NCI-H69 (cell line): ENCODE measurements around the gene HCFC1.

Source experiments
- DNase-seq: peaks from one replicate; lab custom pipeline; 2025; lab: John Stamatoyannopoulos, UW

The HCFC1 gene

GRCh38 chrX:153974003-153974725 lies 2.5 kb upstream of the HCFC1 start:
- peak; percentile 50 for DNase-seq

DNA sequence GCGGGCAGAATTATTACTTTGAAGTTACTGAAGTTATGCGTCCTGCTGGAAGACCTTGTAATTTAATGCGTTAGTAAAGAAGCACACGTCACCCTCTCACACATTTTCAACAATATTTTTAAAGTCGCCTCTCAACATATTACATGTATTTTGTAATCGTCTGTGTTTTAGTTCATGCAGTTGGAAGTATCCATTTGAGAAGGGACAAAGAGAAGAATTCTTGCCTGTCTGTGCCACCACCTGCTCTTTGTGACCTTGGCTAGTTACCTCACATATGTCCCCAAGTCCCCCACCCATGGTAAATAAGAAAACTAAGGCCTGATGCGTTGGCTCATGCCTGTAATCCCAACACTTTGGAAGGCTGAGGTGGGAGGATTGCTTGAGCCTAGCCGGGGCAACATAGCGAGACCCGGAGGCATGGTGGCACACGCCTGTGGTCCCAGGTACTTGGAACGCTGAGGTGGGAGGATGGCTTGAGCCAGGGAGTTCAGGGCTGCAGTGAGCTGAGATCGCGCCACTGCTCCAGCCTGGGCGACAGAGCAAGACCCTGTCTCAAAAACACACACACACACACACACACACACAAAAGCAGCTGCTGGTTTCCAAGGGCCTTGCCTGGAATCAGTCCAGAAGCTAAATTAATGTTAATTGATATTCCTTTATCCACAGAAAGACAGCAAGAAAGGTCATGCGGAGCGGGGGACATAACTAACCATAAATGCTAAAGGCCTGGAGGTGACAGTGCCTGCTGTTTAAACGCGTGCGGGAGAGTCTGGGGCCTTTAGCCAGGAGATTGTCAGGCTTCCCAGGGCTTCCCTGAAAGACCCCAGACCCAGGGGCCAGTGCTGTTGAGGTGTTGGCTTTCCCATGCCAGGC lies 1.7 kb upstream of the HCFC1 start:
- peak; percentile 88 for DNase-seq

- peak; percentile 96 for DNase-seq
Measured at GRCh38 chrX:153972368-153973126, 929 bp upstream of the HCFC1 start, which contains the start of gene TMEM187. TSS of gene TMEM187 (plus strand) at chrX:153972754. CDS start at chrX:153982063, 9,309 bp downstream.

DNA sequence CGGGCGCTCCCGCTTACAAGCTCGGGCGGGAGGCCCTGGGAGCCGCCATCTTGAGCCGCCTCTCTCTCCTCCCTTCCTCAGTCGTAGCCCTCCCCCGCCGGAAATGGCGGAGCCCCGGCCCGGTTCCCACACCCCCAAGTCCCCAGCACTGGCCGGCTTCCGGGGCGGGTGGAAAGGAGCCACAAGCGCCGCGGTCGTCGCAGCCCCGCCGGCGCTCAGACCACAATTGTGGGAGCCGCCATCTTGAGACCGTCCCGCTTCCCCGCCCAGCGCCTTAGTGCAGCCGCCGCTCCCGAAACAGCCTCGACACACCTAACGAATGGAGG lies 531 bp downstream of the HCFC1 start:
- DNase-seq = peak; percentile 85

DNA sequence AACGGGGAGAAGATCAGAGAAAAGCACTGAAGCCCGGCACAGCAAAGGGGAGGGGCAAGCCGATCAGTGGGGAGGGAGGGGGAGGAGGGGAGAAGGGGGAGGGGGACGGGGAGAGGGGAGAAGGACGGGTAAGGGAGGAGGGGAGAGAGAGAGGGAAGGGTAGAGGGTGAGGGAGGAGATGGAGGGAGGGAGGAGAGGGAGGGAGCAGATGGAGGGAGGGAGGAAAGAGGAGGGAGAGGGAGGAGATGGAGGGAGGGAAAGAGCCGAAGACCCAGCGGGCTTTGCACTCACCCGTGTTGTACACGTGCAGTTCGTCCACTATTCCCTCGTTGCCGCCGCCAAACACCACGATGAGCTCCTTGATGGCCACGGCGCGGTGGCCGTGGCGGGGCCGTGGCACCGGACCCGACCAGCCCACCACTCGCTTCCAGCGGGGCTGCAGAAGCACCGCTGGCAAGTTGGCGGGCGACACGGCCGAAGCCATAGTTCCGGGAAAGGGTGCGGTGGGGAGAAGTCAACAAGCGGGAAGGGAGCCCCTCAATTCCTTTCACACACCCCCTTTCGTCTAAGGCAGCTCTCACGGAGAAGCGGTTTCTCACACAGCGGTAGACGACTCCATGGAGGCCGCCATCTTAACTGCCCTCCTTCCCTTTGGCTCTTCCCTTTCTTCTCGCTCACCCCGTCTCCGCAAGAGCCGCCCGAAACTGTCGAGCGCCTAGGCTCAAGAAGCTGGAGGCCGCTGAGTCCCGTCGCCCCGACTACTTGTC lies 1.1 kb downstream of the HCFC1 start:
- peak; percentile 71 for DNase-seq

DNA sequence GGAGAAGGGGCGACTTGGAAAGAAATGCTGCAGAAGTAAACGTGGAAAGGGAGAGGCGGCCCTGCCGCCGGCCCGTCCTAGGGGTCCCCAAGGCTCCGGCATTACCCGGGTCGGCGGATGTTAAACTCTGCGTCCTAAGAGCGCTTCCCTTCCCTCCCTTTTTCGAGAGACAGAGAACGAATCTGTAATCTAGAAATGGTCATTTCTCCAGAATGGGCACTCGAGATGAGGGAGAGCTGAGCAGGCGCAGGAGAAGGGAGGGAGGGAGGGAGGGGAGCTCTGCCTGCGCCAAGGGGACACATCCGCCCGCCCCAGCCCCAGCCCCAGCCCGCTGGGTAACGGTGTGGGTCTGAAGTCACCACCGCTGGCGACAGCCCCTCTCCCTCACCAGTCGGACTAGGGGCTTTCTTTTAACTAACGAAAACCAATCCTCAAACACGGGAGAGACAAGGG lies 1.7 kb downstream of the HCFC1 start:
- DNase-seq = no peak

- no peak for DNase-seq
Measured at GRCh38 chrX:153969125-153969903, 2.3 kb downstream of the HCFC1 start.

- no peak for DNase-seq
Measured at GRCh38 chrX:153968754-153969124, 2.9 kb downstream of the HCFC1 start.

DNA sequence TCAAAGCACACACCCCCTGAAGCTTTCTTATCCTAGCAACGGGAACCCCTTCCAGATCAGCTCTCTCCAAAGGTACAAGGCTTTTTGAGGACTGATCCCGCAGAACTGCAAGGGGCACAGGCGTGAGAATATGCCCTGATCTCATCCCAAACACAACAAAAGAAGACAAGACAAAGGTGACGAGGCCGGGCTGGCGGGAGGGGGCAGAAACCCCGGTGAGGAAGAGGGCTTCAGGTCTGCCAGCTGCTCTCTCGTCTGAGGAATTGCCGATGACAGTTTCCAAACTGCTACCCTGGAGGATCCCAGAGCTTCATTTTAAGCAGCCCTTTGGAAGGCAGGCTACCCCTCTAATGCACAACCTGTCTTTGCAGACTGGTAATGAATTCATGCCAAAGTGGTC lies 3.4 kb downstream of the HCFC1 start:
- no peak for DNase-seq

DNA sequence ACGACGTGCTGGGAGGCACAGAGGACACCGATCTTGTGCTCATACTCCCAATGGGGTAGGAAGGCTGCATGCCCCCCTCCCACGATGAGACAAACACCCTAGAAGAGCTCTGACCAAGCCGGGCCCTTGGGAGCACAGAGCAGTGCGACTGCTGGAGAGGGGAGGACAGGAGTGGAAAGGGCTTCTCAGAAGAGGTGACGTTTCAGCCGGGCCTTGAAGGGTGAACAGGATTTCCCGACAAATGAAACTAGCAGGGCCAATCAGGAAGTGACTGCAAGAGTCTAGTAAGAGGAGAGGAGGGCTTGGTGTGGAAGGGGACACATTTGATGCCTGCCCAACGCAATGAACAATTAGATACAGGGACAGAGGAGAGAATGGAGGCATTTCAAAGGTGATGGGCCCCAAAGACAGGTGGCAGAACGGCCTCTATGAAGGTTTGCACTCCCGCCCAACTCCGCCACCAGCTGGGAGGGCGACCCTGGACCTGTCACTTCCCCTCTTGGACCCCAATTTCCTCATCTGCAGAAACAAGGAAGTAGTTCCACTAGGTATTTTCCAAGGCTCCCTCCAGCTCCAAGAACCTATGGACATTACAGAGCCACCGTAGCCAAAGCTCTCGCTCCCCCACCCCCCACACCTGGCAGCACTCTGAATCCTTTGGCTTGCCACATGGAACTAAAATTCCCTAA lies 3.9 kb downstream of the HCFC1 start:
- DNase-seq = no peak

GRCh38 chrX:153966841-153967535 lies 4.6 kb downstream of the HCFC1 start:
- no peak for DNase-seq

GRCh38 chrX:153966283-153966688 lies 5.3 kb downstream of the HCFC1 start:
- no peak for DNase-seq

GRCh38 chrX:153965406-153965805 lies 6.2 kb downstream of the HCFC1 start:
- no peak for DNase-seq

DNA sequence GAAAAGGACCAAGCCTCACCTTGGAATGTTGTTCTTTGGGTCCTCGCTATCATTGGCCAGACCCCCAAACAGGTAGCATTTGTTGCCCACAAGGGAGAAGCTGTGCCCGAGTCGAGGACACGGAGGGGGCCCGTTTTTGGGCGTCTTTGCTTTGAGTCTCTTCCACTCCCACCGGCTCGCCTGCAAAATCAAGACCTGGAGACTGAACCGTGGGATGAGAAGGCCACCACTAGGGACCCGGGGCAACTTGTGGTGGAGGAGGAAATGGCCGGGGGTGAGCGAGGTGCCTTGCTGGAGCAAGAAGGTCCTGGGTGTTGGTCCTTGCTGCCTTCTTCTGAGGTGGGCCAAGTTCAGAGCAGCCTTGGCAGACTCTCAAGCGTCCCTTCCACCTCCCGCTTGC lies 7.5 kb downstream of the HCFC1 start:
- no peak for DNase-seq

GRCh38 chrX:153963546-153963945 lies 8.1 kb downstream of the HCFC1 start:
- no peak for DNase-seq

GRCh38 chrX:153961292-153961691 lies 10.3 kb downstream of the HCFC1 start:
- no peak for DNase-seq

GRCh38 chrX:153960786-153961185 lies 10.8 kb downstream of the HCFC1 start:
- DNase-seq = no peak

GRCh38 chrX:153960077-153960476 lies 11.5 kb downstream of the HCFC1 start:
- no peak for DNase-seq

- DNase-seq = no peak
Measured at GRCh38 chrX:153959649-153960048, 12.0 kb downstream of the HCFC1 start.

GRCh38 chrX:153958605-153959004 lies 13.0 kb downstream of the HCFC1 start:
- no peak for DNase-seq
